Measurements from ENCODE around the gene PTH2R.
A peak's percentile ranks its signal among the peaks of the same experiment; 100 is the strongest.
"Not testable (repeated sequence)": the region's sequence is repeated elsewhere in the genome, so short reads cannot be mapped to it uniquely, and the experiment has no call there.

PTH2R gene

GRCh38 chr2:208531361-208531760, 124.8 kb downstream of the PTH2R start:
- TF ChIP-seq POLR2AphosphoS5 (IDR thresholded peaks at IDR 0.05; ENCODE audit: low read depth) (no peak), GABPA (IDR thresholded peaks at IDR 0.05; ENCODE audit: low read depth) (no peak), CTCF (IDR thresholded peaks at IDR 0.05; ENCODE audit: insufficient read depth, low read length) (no peak), SPI1 (IDR thresholded peaks at IDR 0.05; ENCODE audit: borderline replicate concordance, low read depth) (no peak), REST (IDR thresholded peaks at IDR 0.05; ENCODE audit: insufficient replicate concordance, low read depth) (no peak)
- DNase-seq (ENCODE audit: low read depth in 1 of 2, low spot score in 1 of 2): no peak

GRCh38 chr2:208535578-208535977, 129.0 kb downstream of the PTH2R start:
- H3K27ac ChIP-seq (replicated peaks); DNase-seq (ENCODE audit: low read depth in 1 of 2, low spot score in 1 of 2); H3K4me3 ChIP-seq (replicated peaks; ENCODE audit: insufficient read depth, low read length); H3K27me3 ChIP-seq (ENCODE audit: insufficient read depth, poor library complexity, severe bottlenecking): not testable (repeated sequence)

More at GRCh38 chr2:208531361-208531760, 124.8 kb downstream of the PTH2R start:
- H3K4me3 ChIP-seq (replicated peaks; ENCODE audit: insufficient read depth, low read length): no peak overlapping the region
- H3K27ac ChIP-seq (replicated peaks): no peak overlapping the region
- no peaks in the 10 kb centered on the region for H3K27me3 ChIP-seq (ENCODE audit: insufficient read depth, poor library complexity, severe bottlenecking)

- no peak overlapping the region for H3K27ac ChIP-seq (replicated peaks)
- H3K27me3 ChIP-seq (ENCODE audit: insufficient read depth, poor library complexity, severe bottlenecking): no peaks in the 10 kb centered on the region
- DNase-seq (ENCODE audit: low read depth in 1 of 2, low spot score in 1 of 2): no peak
- TF ChIP-seq SPI1 (IDR thresholded peaks at IDR 0.05; ENCODE audit: borderline replicate concordance, low read depth) (no peak), REST (IDR thresholded peaks at IDR 0.05; ENCODE audit: insufficient replicate concordance, low read depth) (no peak)
- H3K4me3 ChIP-seq (replicated peaks; ENCODE audit: insufficient read depth, low read length): no peak overlapping the region
These were observed 134.9 kb downstream of the PTH2R start for GRCh38 chr2:208541461-208541988.

DNA sequence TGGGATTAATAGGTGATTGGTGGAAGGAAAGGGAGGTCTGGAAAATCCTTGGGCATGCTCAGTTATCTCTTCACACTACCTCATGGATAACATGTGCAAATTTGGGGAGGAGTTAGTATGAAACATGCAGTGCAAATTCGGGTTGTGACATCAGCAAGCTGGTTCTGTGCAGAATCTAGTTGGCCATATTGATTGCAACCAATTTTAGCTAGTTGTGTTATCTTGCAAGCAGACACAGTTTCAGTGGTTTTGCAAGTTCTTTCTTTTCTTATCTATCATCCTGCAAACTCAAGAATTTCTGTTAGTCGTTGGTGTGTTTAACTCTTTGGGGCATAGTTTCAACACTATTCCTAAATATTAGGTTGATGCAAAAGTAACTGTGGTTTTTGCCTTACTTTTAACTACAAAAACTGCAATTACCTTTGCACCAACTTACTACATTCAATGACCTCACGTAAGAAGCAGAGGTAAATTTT, 135.4 kb downstream of the PTH2R start:
- Histone ChIP-seq H3K27me3 (ENCODE audit: insufficient read depth, poor library complexity, severe bottlenecking) (no peaks in the 10 kb centered on the region), H3K4me3 (replicated peaks; ENCODE audit: insufficient read depth, low read length) (no peak overlapping the region), H3K27ac (replicated peaks) (peak overlapping the region; percentile 22; the same call in 1 of the 2 replicates)
- peak in 1 of 2 experiments; percentile 11 for DNase-seq (ENCODE audit: low read depth in 1 of 2, low spot score in 1 of 2)
- no peak for TF ChIP-seq GABPA (IDR thresholded peaks at IDR 0.05; ENCODE audit: low read depth)
- no peak for TF ChIP-seq POLR2AphosphoS5 (IDR thresholded peaks at IDR 0.05; ENCODE audit: low read depth)
- TF ChIP-seq REST (IDR thresholded peaks at IDR 0.05; ENCODE audit: insufficient replicate concordance, low read depth): no peak
- TF ChIP-seq SPI1 (IDR thresholded peaks at IDR 0.05; ENCODE audit: borderline replicate concordance, low read depth): no peak
- no peak for TF ChIP-seq CTCF (IDR thresholded peaks at IDR 0.05; ENCODE audit: insufficient read depth, low read length)
